Measurements from ENCODE around the gene MAP6.
A peak's percentile ranks its signal among the peaks of the same experiment; 100 is the strongest.
"Not testable (repeated sequence)": the region's sequence is repeated elsewhere in the genome, so short reads cannot be mapped to it uniquely, and the experiment has no call there.

The MAP6 gene

DNA sequence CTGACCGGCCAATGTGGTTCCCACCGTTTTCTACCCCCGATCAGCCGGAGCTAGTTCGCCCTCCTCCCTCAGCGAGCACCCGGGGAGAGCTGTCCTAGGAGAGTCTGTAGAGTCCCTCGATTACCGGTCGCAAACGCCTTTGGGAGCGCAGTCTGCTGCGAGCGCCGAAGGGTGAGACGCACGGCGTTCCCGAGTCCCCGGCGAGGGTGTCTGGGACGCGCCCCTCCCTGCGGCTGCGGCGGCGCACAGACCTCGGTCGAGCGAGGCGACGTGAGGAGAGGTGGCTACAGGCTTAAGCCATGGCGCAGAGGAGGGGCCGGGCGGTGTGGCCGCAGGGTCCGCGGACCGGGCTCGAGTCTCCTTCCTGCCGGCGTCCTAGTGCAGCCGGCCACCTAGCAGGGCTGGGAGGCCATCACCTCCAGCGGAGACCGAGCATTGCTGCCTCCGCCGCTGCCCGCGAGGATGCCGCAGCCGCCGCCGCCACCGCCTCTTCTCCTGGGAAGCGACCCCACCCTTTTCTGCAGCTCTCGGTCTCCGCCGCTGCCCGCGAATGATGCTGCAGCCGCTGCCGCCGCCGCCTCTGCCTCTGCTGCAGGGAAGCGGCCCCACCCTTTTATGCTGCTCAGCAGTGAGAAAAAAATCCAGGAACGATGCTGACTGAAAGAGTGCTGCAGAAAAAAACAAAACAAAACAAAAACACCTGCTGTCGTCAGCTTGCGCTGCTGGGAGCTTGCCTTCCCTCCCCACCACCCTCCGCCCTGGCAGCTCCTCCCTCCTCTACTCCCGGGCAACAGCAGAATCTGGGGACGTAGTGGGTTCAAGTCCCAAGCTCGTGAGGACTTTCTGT, at the start of gene MAP6:
TSS of gene MAP6 (minus strand) at position 588 of the 847 bp plus-strand sequence. CDS start 669 bp downstream, outside the sequence.
- peak; percentile 16 for DNase-seq (ENCODE audit: low spot score)

DNA sequence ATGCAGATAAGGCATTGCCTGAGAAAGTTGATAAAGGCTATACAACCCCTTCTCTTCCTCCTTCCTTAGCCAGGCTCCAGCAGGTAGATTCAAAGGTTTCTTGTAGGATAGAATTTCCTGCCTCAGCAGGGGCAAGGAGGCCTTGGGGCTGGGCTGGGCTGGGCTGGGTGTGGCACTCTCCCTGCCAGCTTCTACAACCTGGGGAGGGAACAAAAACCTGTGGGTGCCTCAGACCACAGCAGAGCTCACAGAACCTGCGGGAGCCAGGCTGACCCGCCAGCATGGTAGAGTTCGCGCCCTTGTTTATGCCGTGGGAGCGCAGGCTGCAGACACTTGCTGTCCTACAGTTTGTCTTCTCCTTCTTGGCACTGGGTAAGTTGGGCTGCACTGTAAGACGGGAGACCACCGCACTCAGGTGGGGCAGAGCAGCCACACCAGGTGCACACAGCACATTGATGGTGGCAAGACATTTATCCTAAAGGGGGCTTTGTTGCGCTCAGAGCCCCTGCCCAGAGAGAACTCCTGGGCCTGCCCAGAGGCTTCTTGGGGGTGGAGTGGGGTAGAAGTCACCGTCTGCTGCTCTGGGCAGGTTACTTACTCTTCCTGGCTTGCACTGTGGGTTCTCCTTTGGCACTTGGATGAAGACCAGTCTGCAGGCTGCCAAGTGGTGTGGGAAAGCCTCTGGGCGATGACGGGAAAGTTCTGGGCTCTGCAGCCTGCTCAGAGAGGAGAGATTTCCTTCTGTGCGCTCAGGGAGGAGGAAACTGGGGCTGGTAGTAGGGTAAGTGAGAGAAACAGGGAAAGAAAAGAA, 49.0 kb upstream of the MAP6 start, which contains the start of gene MOGAT2:
TSS of gene MOGAT2 (plus strand) at position 231 of the 811 bp plus-strand sequence. CDS start at position 282, 51 bp downstream.
- DNase-seq (ENCODE audit: low spot score): no peak

DNA sequence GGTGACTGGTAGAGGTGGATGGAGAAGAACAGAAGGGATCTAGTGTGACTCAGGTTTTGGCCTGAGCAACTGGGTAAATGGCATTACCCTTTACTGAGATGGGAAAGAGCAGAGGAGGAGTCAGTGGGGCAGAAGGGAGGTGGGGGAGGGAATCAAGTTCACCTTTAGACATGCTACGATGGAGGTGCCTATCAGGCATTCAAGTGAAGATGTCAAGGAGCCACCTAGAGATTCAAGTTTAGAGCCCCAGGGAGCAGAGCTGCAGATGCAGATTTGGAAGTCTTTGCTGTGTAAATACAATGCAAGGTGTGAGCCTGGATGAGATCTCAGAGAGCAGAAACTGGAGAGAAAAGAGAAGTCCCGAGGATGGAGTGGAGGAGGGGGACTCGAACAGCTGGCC, 47.8 kb upstream of the MAP6 start:
- no peak for DNase-seq (ENCODE audit: low spot score)

DNA sequence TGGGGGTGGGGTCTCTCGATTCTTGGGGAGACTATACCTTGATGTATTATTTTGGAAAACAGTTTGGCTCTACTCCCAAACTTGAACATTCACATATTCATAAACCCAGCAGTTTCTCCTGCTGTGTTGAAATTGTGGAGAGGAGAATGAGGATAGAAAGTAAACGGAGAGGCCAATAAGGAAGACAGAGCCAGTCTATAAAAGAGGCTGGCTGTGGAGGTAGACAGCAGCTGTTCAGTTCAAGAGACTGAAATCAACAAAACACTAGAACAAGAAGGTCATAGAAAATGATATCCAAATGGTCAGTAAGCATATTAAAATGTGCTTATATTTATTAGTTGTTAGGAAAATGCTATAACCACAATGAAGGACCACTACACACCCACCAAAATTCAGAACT, 46.9 kb upstream of the MAP6 start:
- DNase-seq (ENCODE audit: low spot score): no peak

GRCh38 chr11:75714211-75714610, 45.4 kb upstream of the MAP6 start:
- DNase-seq (ENCODE audit: low spot score): no peak

DNA sequence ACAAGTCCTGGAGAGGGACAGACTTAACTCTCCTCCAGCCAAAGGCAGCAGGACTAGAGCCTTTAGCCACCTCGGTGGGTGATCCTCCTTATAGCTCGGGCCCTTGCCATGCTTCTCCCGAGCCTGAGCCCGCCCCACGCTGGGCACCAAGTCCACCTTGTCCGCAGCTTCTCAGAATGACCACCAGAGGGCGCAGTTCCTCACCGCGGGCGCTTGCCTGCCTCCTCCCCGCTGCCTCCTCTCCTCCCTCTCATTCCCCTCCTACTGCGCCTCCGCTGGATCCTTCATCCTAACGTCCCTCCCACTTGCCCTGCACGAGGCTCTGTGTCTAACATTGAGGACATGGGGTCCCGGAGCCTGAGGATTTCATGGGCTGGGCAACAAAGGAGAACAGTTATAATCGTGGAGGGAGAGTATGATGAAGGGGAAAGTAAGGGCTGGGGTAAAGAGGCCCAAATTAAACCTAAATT, 37.5 kb upstream of the MAP6 start:
- DNase-seq (ENCODE audit: low spot score): peak; percentile 71

- DNase-seq (ENCODE audit: low spot score): no peak
These were observed 36.7 kb upstream of the MAP6 start for GRCh38 chr11:75705541-75705940.

GRCh38 chr11:75703695-75704237, 34.9 kb upstream of the MAP6 start:
- no peak for DNase-seq (ENCODE audit: low spot score)

- no peak for DNase-seq (ENCODE audit: low spot score)
These were observed 32.1 kb upstream of the MAP6 start for GRCh38 chr11:75700940-75701339.

- DNase-seq (ENCODE audit: low spot score): no peak
These were observed 29.2 kb upstream of the MAP6 start for GRCh38 chr11:75697906-75698581.

GRCh38 chr11:75691804-75692203, 23.0 kb upstream of the MAP6 start:
- DNase-seq (ENCODE audit: low spot score): no peak

GRCh38 chr11:75689863-75690609, 21.2 kb upstream of the MAP6 start:
- DNase-seq (ENCODE audit: low spot score): no peak

GRCh38 chr11:75683856-75684255, 15.0 kb upstream of the MAP6 start:
- DNase-seq (ENCODE audit: low spot score): not testable (repeated sequence)

GRCh38 chr11:75679566-75679965, 10.7 kb upstream of the MAP6 start:
- no peak for DNase-seq (ENCODE audit: low spot score)

DNA sequence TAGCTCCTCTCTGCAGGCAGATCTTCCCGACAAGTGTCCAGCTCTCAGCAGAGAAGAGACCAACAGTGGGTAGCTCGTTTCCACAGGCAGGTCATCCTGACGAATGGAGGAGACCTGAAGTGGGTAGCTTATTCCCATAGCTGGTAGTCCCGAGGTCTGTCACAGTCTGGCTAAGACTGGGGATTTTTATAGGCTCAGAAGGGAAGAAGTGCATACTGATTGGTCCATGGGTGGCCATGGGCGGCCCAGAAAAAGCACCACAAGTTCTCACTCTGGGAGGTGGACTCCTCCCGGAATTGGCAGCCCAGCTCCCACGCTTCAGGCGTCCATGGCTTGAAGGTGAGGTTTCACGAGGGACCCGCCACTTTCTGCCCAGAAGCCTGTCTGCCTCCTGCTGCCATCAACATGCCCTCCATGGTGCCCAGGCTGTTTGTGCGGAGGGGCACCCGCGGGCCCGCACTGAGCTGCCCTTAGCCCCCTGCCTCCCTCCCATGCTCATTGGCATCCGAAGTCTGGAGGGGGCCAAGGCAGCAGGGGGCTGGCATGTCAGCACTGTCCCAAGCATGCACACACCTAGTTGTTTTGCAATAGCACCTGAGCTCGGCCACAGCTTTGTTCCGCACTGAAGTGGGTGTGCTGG, 9.9 kb upstream of the MAP6 start:
- no peak for DNase-seq (ENCODE audit: low spot score)

DNA sequence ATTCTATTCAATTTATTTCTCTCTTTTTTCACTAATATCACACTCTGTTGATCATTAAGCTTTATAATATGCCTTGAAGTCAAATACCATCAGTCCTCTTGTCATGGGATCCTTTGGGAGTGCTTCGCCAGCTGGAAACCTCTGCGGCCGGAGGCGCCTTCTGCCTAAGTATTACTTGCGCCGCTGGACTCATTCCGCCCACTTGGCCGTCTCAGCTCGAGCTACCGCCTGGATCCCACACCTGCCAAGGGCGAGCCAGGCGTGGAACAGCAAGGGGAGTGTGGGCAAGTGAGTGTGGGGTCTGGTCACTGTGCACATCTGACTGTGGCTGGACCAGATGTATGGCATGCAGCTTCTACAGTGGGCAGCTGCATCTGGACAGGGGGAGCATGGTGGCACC, 9.1 kb upstream of the MAP6 start:
- DNase-seq (ENCODE audit: low spot score): no peak

- DNase-seq (ENCODE audit: low spot score): no peak
These were observed 8.4 kb upstream of the MAP6 start for GRCh38 chr11:75677275-75677674.

GRCh38 chr11:75673977-75674582, 5.2 kb upstream of the MAP6 start:
- DNase-seq (ENCODE audit: low spot score): no peak

GRCh38 chr11:75667831-75668450, 897 bp downstream of the MAP6 start:
- DNase-seq (ENCODE audit: low spot score): peak; percentile 71

All from globus pallidus (tissue), 1 donor.